Measurements from ENCODE around the gene CCDC107. TPM values are rescaled to one million over a fixed set of nuclear protein-coding genes. Genes with fewer than 3 reads are reported as not detected.

Gene CCDC107
- total RNA-seq, 1 experiment from 2014 or later = 12.5 TPM

GRCh38 chr9:35669331-35670145 lies 11.4 kb downstream of the CCDC107 start:
- no peak overlapping the region for H3K27ac Mint-ChIP-seq (ENCODE audit: low read depth, unreplicated experiment)
- DNase-seq (ENCODE audit: unreplicated experiment) = peak; percentile 38
- H3K9me3 Mint-ChIP-seq (ENCODE audit: unreplicated experiment) = no peaks in the 10 kb centered on the region
- no TSS peak for BruUV-seq (replicated peaks)
- TF ChIP-seq, protein P1, sequence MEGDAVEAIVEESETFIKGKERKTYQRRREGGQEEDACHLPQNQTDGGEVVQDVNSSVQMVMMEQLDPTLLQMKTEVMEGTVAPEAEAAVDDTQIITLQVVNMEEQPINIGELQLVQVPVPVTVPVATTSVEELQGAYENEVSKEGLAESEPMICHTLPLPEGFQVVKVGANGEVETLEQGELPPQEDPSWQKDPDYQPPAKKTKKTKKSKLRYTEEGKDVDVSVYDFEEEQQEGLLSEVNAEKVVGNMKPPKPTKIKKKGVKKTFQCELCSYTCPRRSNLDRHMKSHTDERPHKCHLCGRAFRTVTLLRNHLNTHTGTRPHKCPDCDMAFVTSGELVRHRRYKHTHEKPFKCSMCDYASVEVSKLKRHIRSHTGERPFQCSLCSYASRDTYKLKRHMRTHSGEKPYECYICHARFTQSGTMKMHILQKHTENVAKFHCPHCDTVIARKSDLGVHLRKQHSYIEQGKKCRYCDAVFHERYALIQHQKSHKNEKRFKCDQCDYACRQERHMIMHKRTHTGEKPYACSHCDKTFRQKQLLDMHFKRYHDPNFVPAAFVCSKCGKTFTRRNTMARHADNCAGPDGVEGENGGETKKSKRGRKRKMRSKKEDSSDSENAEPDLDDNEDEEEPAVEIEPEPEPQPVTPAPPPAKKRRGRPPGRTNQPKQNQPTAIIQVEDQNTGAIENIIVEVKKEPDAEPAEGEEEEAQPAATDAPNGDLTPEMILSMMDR (IDR thresholded peaks at IDR 0.05; ENCODE audit: unreplicated experiment) = no peak
- no peak overlapping the region for H3K4me3 Mint-ChIP-seq (ENCODE audit: unreplicated experiment)
- H3K4me1 Mint-ChIP-seq (ENCODE audit: insufficient read depth, unreplicated experiment) = peaks cover 15% of the 10 kb centered on the region
- no peaks in the 10 kb centered on the region for H3K27me3 Mint-ChIP-seq (ENCODE audit: insufficient read depth, unreplicated experiment)
- intact Hi-C loops (cut with micrococcal nuclease) = no loop called here
- H3K36me3 Mint-ChIP-seq (ENCODE audit: insufficient read depth, unreplicated experiment) = no peaks in the 10 kb centered on the region
- ChIA-PET POLR2A (interaction anchor here (0.7 to 1.6 kb wide), 5 partner anchors 10 to 209 kb away, joined by 3 to 6 read pairs (median 3); partner anchors contain the start of genes CREB3 and TLN1), CTCF (interaction anchor here (0.6 to 3.9 kb wide), 7 partner anchors 11 to 143 kb away, joined by 3 to 24 read pairs (median 3); partner anchors contain the start of genes CCDC107 and RMRP)

GRCh38 chr9:35673132-35674024 lies 15.3 kb downstream of the CCDC107 start, which contains the start of gene CA9:
TSS of gene CA9 (plus strand) at chr9:35673928. CDS start at chr9:35673960, 32 bp downstream.
- ChIA-PET POLR2A (interaction anchor here (1.0 to 2.3 kb wide), 4 partner anchors 8 to 18 kb away, joined by 3 to 9 read pairs (median 6); no protein-coding TSS in a partner anchor), CTCF (interaction anchor here (0.8 to 1.1 kb wide), 4 partner anchors 15 to 117 kb away, joined by 3 to 5 read pairs (median 3); no protein-coding TSS in a partner anchor)
- no peak within 1 kb of the TSS for H3K4me3 Mint-ChIP-seq (ENCODE audit: unreplicated experiment)
- H3K27me3 Mint-ChIP-seq (ENCODE audit: insufficient read depth, unreplicated experiment) = no peaks in the 10 kb centered on the region
- no TSS peak for BruUV-seq (replicated peaks)
- intact Hi-C loops (cut with micrococcal nuclease) = no loop called here
- peak; percentile 65 for DNase-seq (ENCODE audit: unreplicated experiment)
- TF ChIP-seq, protein P1 (IDR thresholded peaks at IDR 0.05; ENCODE audit: unreplicated experiment) = no peak
- H3K27ac Mint-ChIP-seq (ENCODE audit: low read depth, unreplicated experiment) = no peak within 1 kb of the TSS
- no peaks in the 10 kb centered on the region for H3K9me3 Mint-ChIP-seq (ENCODE audit: unreplicated experiment)
- H3K36me3 Mint-ChIP-seq (ENCODE audit: insufficient read depth, unreplicated experiment) = no peaks in the 10 kb centered on the region
- peaks cover 17% of the 10 kb centered on the region for H3K4me1 Mint-ChIP-seq (ENCODE audit: insufficient read depth, unreplicated experiment)

DNA sequence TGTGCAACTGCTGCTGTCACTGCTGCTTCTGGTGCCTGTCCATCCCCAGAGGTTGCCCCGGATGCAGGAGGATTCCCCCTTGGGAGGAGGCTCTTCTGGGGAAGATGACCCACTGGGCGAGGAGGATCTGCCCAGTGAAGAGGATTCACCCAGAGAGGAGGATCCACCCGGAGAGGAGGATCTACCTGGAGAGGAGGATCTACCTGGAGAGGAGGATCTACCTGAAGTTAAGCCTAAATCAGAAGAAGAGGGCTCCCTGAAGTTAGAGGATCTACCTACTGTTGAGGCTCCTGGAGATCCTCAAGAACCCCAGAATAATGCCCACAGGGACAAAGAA lies 15.9 kb downstream of the CCDC107 start:
- DNase-seq (ENCODE audit: unreplicated experiment) = no peak
- no peaks in the 10 kb centered on the region for H3K27me3 Mint-ChIP-seq (ENCODE audit: insufficient read depth, unreplicated experiment)
- H3K4me3 Mint-ChIP-seq (ENCODE audit: unreplicated experiment) = no peak overlapping the region
- ChIA-PET CTCF (interaction anchor here (0.7 to 0.8 kb wide), 2 partner anchors 15 to 1270 kb away, joined by 4 to 5 read pairs; no protein-coding TSS in a partner anchor), POLR2A (interaction anchor here (1.0 to 2.3 kb wide), 3 partner anchors 8 to 17 kb away, joined by 3 to 9 read pairs (median 4); no protein-coding TSS in a partner anchor)
- H3K4me1 Mint-ChIP-seq (ENCODE audit: insufficient read depth, unreplicated experiment) = peaks cover 17% of the 10 kb centered on the region
- no TSS peak for BruUV-seq (replicated peaks)
- no peaks in the 10 kb centered on the region for H3K9me3 Mint-ChIP-seq (ENCODE audit: unreplicated experiment)
- no peak overlapping the region for H3K27ac Mint-ChIP-seq (ENCODE audit: low read depth, unreplicated experiment)
- TF ChIP-seq, protein P1 (IDR thresholded peaks at IDR 0.05; ENCODE audit: unreplicated experiment) = no peak
- intact Hi-C loops (cut with micrococcal nuclease) = no loop called here
- H3K36me3 Mint-ChIP-seq (ENCODE audit: insufficient read depth, unreplicated experiment) = no peaks in the 10 kb centered on the region

All from MCF 10A (cell line).